H1 (cell line): ENCODE data around the gene DNTT. TPM values are rescaled to one million over a fixed set of nuclear protein-coding genes. Genes with fewer than 3 reads are reported as not detected.

ENCODE experiments used
- CTCF ChIA-PET: fragments of 300-600 bp; sonication (Branson Sonifier 250); formaldehyde crosslinking; loops from one replicate; lab custom pipeline; 2021; ENCODE audit not compliant: partially characterized antibody; lab: Charles Lee
- POLR2A ChIA-PET: fragments of 300-600 bp; sonication (Branson Sonifier 250); formaldehyde crosslinking; loops from one replicate; lab custom pipeline; 2021; ENCODE audit warnings: inconsistent platforms; ENCODE audit not compliant: partially characterized antibody; lab: Charles Lee
- DNase-seq, 2 experiments: peaks; one replicate each; pipeline versions ENCODE4 v3.0.0 to v3.0.0-alpha.2; 2010 to 2022; ENCODE audit warnings: low spot score in 2 of 2, low read depth in 1 of 2, mixed read lengths in 1 of 2
- FAIRE-seq: peaks from 2 replicates; lab custom pipeline; 2011; peaks lifted over from hg19 to GRCh38; lab: Jason Lieb, UNC
- H2AFZ ChIP-seq: 2 replicates; pipeline ENCODE4 v1.8.1; 2012; ENCODE audit warnings: low read length, inconsistent platforms
- H2AK5ac ChIP-seq: 2 replicates; pipeline ENCODE4 v1.6.1; 2013; ENCODE audit warnings: low read depth, low read length
- H2BK120ac ChIP-seq: replicated peaks from 2 replicates; pipeline ENCODE3; 2013; ENCODE audit warnings: low read depth, low read length, inconsistent platforms
- H2BK12ac ChIP-seq: 2 replicates; pipeline ENCODE4 v1.6.1; 2013; ENCODE audit warnings: low read depth, low read length
- H2BK15ac ChIP-seq: 2 replicates; pipeline ENCODE4 v1.6.1; 2013; ENCODE audit warnings: low read length
- H2BK20ac ChIP-seq: 2 replicates; pipeline ENCODE4 v1.6.1; 2013; ENCODE audit warnings: low read length
- H2BK5ac ChIP-seq: 2 replicates; pipeline ENCODE4 v1.6.1; 2013; ENCODE audit warnings: low read depth, low read length
- H3K14ac ChIP-seq: 2 replicates; pipeline ENCODE4 v1.6.1; 2013; ENCODE audit warnings: inconsistent platforms; ENCODE audit not compliant: insufficient read length
- H3K18ac ChIP-seq: 2 replicates; pipeline ENCODE4 v1.6.1; 2013; ENCODE audit warnings: low read length; ENCODE audit errors: extremely low read depth
- H3K23ac ChIP-seq: 2 replicates; pipeline ENCODE4 v1.6.1; 2013; ENCODE audit warnings: inconsistent platforms; ENCODE audit not compliant: insufficient read length
- H3K23me2 ChIP-seq: 2 replicates; pipeline ENCODE4 v1.6.1; 2013; ENCODE audit warnings: low read depth, low read length
- H3K27ac ChIP-seq: 2 replicates; pipeline ENCODE4 v1.6.1; 2011; ENCODE audit warnings: low read depth, low read length, inconsistent platforms
- H3K27me3 ChIP-seq, 4 experiments: replicated peaks in 1 of 4; 1 replicate in 1 of 4; 2 replicates in 3 of 4; pipeline versions ENCODE4 v1.6.1 to v1.8.1; 2011 to 2013; ENCODE audit warnings: low read length in 3 of 4, mild to moderate bottlenecking in 3 of 4, inconsistent platforms in 2 of 4, mixed read lengths in 2 of 4, moderate library complexity in 1 of 4; ENCODE audit not compliant: control insufficient read depth in 3 of 4, insufficient read depth in 3 of 4; ENCODE audit errors: extremely low read depth in 1 of 4
- H3K36me3 ChIP-seq, 4 experiments: 2 replicates each; pipeline versions ENCODE4 v1.6.1 to v1.8.1; 2011 to 2013; ENCODE audit warnings: mild to moderate bottlenecking in 4 of 4, low read length in 3 of 4, moderate library complexity in 2 of 4, control low read depth in 1 of 4, inconsistent platforms in 1 of 4; ENCODE audit not compliant: insufficient read depth in 4 of 4, control insufficient read depth in 2 of 4
- H3K4ac ChIP-seq: replicated peaks from 2 replicates; pipeline ENCODE3; 2013; ENCODE audit warnings: low read length, low read depth, mixed read lengths, inconsistent platforms; ENCODE audit not compliant: insufficient read length
- H3K4me1 ChIP-seq, 4 experiments: replicated peaks in 1 of 4; 1 replicate in 1 of 4; 2 replicates in 3 of 4; pipeline versions ENCODE4 v1.6.1 to v1.8.1; 2011 to 2013; ENCODE audit warnings: low read length in 3 of 4, inconsistent platforms in 2 of 4, mixed read lengths in 1 of 4; ENCODE audit not compliant: insufficient read depth in 4 of 4, control insufficient read depth in 3 of 4
- H3K4me2 ChIP-seq, 2 experiments: 2 replicates each; pipeline versions ENCODE4 v1.6.1 to v1.8.1; 2011 to 2013; ENCODE audit warnings: low read depth in 2 of 2, low read length in 2 of 2, control low read depth in 1 of 2, inconsistent platforms in 1 of 2, mild to moderate bottlenecking in 1 of 2; ENCODE audit not compliant: insufficient read depth in 1 of 2
- H3K4me3 ChIP-seq, 4 experiments: fragments of 200-600, 300-600 bp in 1 of 4; sonication (generic), shearing (Covaris generic), sonication (Bioruptor Twin) in 1 of 4; 2 replicates each; pipeline versions ENCODE4 v1.5.1 to v1.8.1; 2011 to 2016; ENCODE audit warnings: low read length in 4 of 4, low read depth in 3 of 4, control low read depth in 2 of 4, inconsistent platforms in 2 of 4, mild to moderate bottlenecking in 2 of 4, mixed read lengths in 1 of 4, moderate library complexity in 1 of 4; ENCODE audit not compliant: insufficient read depth in 2 of 4; ENCODE audit errors: extremely low read depth in 1 of 4
- H3K56ac ChIP-seq: replicated peaks from 2 replicates; pipeline ENCODE3; 2013; ENCODE audit warnings: low read depth, mild to moderate bottlenecking, mixed read lengths, low read length, inconsistent platforms; ENCODE audit not compliant: insufficient read length
- H3K79me1 ChIP-seq: 2 replicates; pipeline ENCODE4 v1.6.1; 2013; ENCODE audit warnings: low read depth, low read length, control low read depth
- H3K79me2 ChIP-seq, 2 experiments: 2 replicates each; pipeline versions ENCODE4 v1.6.1 to v1.8.1; 2012 to 2013; ENCODE audit warnings: low read length in 2 of 2, mild to moderate bottlenecking in 2 of 2, inconsistent platforms in 1 of 2; ENCODE audit not compliant: insufficient read depth in 2 of 2, control insufficient read depth in 1 of 2
- H3K9ac ChIP-seq, 4 experiments: replicated peaks in 1 of 4; 1 replicate in 1 of 4; 2 replicates in 3 of 4; pipeline versions ENCODE4 v1.6.1 to v1.8.1; 2011 to 2013; ENCODE audit warnings: low read depth in 3 of 4, low read length in 3 of 4, control low read depth in 2 of 4, mild to moderate bottlenecking in 2 of 4, moderate library complexity in 2 of 4, inconsistent platforms in 1 of 4; ENCODE audit errors: extremely low read depth in 1 of 4
- H3K9me3 ChIP-seq, 2 experiments: 2 replicates each; pipeline versions ENCODE4 v1.6.1 to v1.8.1; 2012 to 2013; ENCODE audit warnings: mild to moderate bottlenecking in 2 of 2, moderate library complexity in 2 of 2, control low read depth in 1 of 2, inconsistent platforms in 1 of 2, low read depth in 1 of 2, low read length in 1 of 2, mixed read lengths in 1 of 2; ENCODE audit not compliant: insufficient read depth in 2 of 2
- H4K20me1 ChIP-seq, 2 experiments: replicated peaks in 1 of 2; 2 replicates each; pipeline versions ENCODE3 to v1.8.1; 2011 to 2013; ENCODE audit warnings: inconsistent platforms in 2 of 2, low read length in 2 of 2, mild to moderate bottlenecking in 1 of 2; ENCODE audit not compliant: insufficient read depth in 2 of 2, control insufficient read depth in 1 of 2
- H4K5ac ChIP-seq: 2 replicates; pipeline ENCODE4 v1.6.1; 2013; ENCODE audit warnings: low read length, low read depth, mixed read lengths, inconsistent platforms; ENCODE audit not compliant: insufficient read length
- H4K8ac ChIP-seq: 2 replicates; pipeline ENCODE4 v1.8.0; 2013; ENCODE audit warnings: mild to moderate bottlenecking, moderate library complexity, low read length, inconsistent platforms; ENCODE audit not compliant: insufficient read depth; ENCODE audit errors: extremely low read depth
- H4K91ac ChIP-seq: replicated peaks from 2 replicates; pipeline ENCODE3; 2013; ENCODE audit warnings: low read length, mixed read lengths, inconsistent platforms; ENCODE audit not compliant: insufficient read length
- CTBP2 ChIP-seq: IDR thresholded peaks from 2 replicates; pipeline ENCODE4 v1.7.0; 2011; ENCODE audit warnings: borderline replicate concordance, mild to moderate bottlenecking, moderate library complexity, mixed read lengths, low read length; ENCODE audit not compliant: insufficient read depth, insufficient read length
- HDAC2 ChIP-seq, 2 experiments: fragments of 300-600 bp in 1 of 2; sonication (generic) in 1 of 2; IDR thresholded peaks; 2 replicates each; pipeline ENCODE4 v1.6.1; 2011 to 2012; ENCODE audit warnings: low read depth in 2 of 2, low read length in 2 of 2, mild to moderate bottlenecking in 2 of 2, moderate library complexity in 2 of 2, borderline replicate concordance in 1 of 2, inconsistent platforms in 1 of 2
- JUN ChIP-seq: IDR thresholded peaks from 2 replicates; pipeline ENCODE4 v1.6.1; 2011; ENCODE audit warnings: low read depth, mild to moderate bottlenecking, improper control_type of control experiment, low read length
- MAFK ChIP-seq: IDR thresholded peaks from 2 replicates; pipeline ENCODE4 v1.6.1; 2012; ENCODE audit warnings: low read depth, mild to moderate bottlenecking, improper control_type of control experiment, low read length
- PHF8 ChIP-seq: fragments of 200-600 bp; sonication (generic); conservative IDR thresholded peaks from 2 replicates; pipeline ENCODE4 v1.7.1; 2012; ENCODE audit warnings: low read depth, mild to moderate bottlenecking, inconsistent platforms, low read length, moderate library complexity
- RAD21 ChIP-seq, 2 experiments: IDR thresholded peaks in 1 of 2; conservative IDR thresholded peaks in 1 of 2; 2 replicates each; pipeline ENCODE4 v1.6.1; 2011; ENCODE audit warnings: low read depth in 2 of 2, low read length in 2 of 2, improper control_type of control experiment in 1 of 2, inconsistent platforms in 1 of 2, mild to moderate bottlenecking in 1 of 2, moderate library complexity in 1 of 2
- RXRA ChIP-seq: IDR thresholded peaks from 2 replicates; pipeline ENCODE4 v1.6.1; 2011; ENCODE audit warnings: low read depth, mild to moderate bottlenecking, low read length, moderate library complexity; ENCODE audit not compliant: insufficient read depth
- WGBS, 2 experiments: shearing (Covaris generic) in 1 of 2; methylation state at CpG; one replicate each; pipeline versions ENCODE4 v1.1.6 to v1.1.7; 2013 to 2015; ENCODE audit warnings: low lambda C conversion rate in 2 of 2, mixed read lengths in 2 of 2, inconsistent platforms in 1 of 2, low coverage in 1 of 2, missing lambda C conversion rate in 1 of 2; ENCODE audit not compliant: insufficient replicate concordance in 2 of 2, insufficient coverage in 1 of 2, insufficient read length in 1 of 2; ENCODE audit errors: extremely low coverage in 1 of 2, missing lambda C conversion rate in 1 of 2; 5-methylcytosine and 5-hydroxymethylcytosine counted together
- long read RNA-seq, 2 experiments: library from RNA in 1 of 2; library from capped mRNA in 1 of 2; stranded (forward); transcript quantifications; one replicate each; pipeline ENCODE4 v2.0.0, GENCODE V29; 2021; ENCODE audit warnings: inconsistent platforms in 1 of 2
- polyA minus RNA-seq, 3 experiments: library from RNA; depleted of rRNA, polyadenylated mRNA; stranded (reverse); fragments of >200 nt; gene quantifications; 1 replicate in 2 of 3; 2 replicates in 1 of 3; pipeline ENCODE4 v1.2.3, GENCODE V29; 2011
- polyA plus RNA-seq, 7 experiments: library from polyadenylated mRNA; depleted of rRNA in 3 of 7; stranded (reverse) in 5 of 7; unstranded in 2 of 7; fragments of >200 nt in 5 of 7; fragments of 200-250 nt in 2 of 7; gene quantifications; 1 replicate in 5 of 7; 2 replicates in 1 of 7; 4 replicates in 1 of 7; pipeline versions ENCODE4 v1.2.1 to v1.2.3, GENCODE V29; 2011 to 2013; ENCODE audit warnings: missing spikeins in 2 of 7, mixed read lengths in 2 of 7
- total RNA-seq: library from RNA; stranded (reverse); fragmentation: NEBNext Ultra II Directional; extraction: Animal tissue kit (Norgen Biotek cat#: 25700); gene quantifications from 2 replicates; pipeline ENCODE4 v1.2.1, GENCODE V29; 2021
- TF ChIP-seq, protein P1 (sequence below), 3 experiments: IDR thresholded peaks; 1 replicate in 2 of 3; 2 replicates in 1 of 3; pipeline versions ENCODE4 v1.5.1 to v1.6.1; 2011; ENCODE audit warnings: low read length in 3 of 3, mild to moderate bottlenecking in 3 of 3, inconsistent platforms in 2 of 3, low read depth in 1 of 3, moderate library complexity in 1 of 3; ENCODE audit not compliant: insufficient read depth in 1 of 3; ENCODE audit errors: control extremely low read depth in 1 of 3

DNTT gene
- total RNA-seq, result not detected in 2 replicates
- polyA plus RNA-seq (2011; rRNA removed), result not detected in 2 replicates
- not detected for polyA plus RNA-seq (2011; cell fraction: cytosol; rRNA removed)
- polyA plus RNA-seq (2011; cell fraction: nucleus; rRNA removed), result not detected
- polyA plus RNA-seq (2012, experiment 1 of 2), result not detected in 4 replicates
- not detected for polyA plus RNA-seq (2012, experiment 2 of 2)
- polyA plus RNA-seq (2013, experiment 1 of 2), result 0.04 TPM
- polyA plus RNA-seq (2013, experiment 2 of 2), result 0.06 TPM
- not detected in 2 replicates for polyA minus RNA-seq (2011; rRNA and poly(A)+ RNA removed)
- not detected for polyA minus RNA-seq (2011; cell fraction: cytosol; rRNA and poly(A)+ RNA removed)
- polyA minus RNA-seq (2011; cell fraction: nucleus; rRNA and poly(A)+ RNA removed), result not detected
- long read RNA-seq, experiment 1, result 0 reads
- long read RNA-seq, experiment 2, result 0 reads

DNA sequence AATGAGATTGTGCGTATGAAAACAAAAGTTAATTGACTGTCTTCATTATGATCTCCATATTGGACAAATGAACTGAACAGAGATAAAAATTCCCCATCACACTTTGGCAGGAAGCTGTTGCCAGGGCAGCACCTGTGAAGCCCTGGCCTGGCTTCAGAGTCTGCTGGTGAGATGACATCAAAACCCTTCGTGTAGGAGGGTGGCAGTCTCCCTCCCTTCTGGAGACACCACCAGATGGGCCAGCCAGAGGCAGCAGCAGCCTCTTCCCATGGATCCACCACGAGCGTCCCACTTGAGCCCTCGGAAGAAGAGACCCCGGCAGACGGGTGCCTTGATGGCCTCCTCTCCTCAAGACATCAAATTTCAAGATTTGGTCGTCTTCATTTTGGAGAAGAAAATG, at the start of gene DNTT:
Gene DNTT, plus strand, starts transcription at position 205 of the 400 bp plus-strand sequence. Its CDS starts 64 bp downstream, at position 269.
- H3K9ac ChIP-seq, result no peak within 1 kb of the TSS
- H2BK120ac ChIP-seq, result no peak within 1 kb of the TSS
- H3K23me2 ChIP-seq, result no peaks in the 10 kb centered on the region
- no peaks in the 10 kb centered on the region; a peak in 2 of 7 replicates for H3K27me3 ChIP-seq
- POLR2A ChIA-PET, result no interaction called here
- no peak within 1 kb of the TSS for H3K27ac ChIP-seq
- no peak within 1 kb of the TSS for H3K4ac ChIP-seq
- no peak within 1 kb of the TSS for H4K5ac ChIP-seq
- H3K14ac ChIP-seq, result no peak within 1 kb of the TSS
- no peaks in the 10 kb centered on the region for H3K79me2 ChIP-seq
- H3K36me3 ChIP-seq, result no peaks in the 10 kb centered on the region
- no peak for DNase-seq
- 84% methylated on average over 8 of the region's 8 CpGs; no CpG with 5 or more reads in 1 of the 2 experiments for WGBS, 2 experiments
- no peaks in the 10 kb centered on the region for H3K9me3 ChIP-seq
- H3K79me1 ChIP-seq, result no peaks in the 10 kb centered on the region
- no peak within 1 kb of the TSS for H3K4me3 ChIP-seq
- no peak within 1 kb of the TSS for H3K4me2 ChIP-seq
- H2BK20ac ChIP-seq, result no peak within 1 kb of the TSS
- H2BK5ac ChIP-seq, result no peak within 1 kb of the TSS
- H2AK5ac ChIP-seq, result no peak within 1 kb of the TSS
- no peak within 1 kb of the TSS for H3K18ac ChIP-seq
- H2AFZ ChIP-seq, result no peak within 1 kb of the TSS
- H3K4me1 ChIP-seq, result peaks cover 0 to 13% (median 11%) of the 10 kb centered on the region in 4 experiments
- no peak within 1 kb of the TSS for H2BK15ac ChIP-seq
- H3K23ac ChIP-seq, result no peak within 1 kb of the TSS
- H4K91ac ChIP-seq, result no peak within 1 kb of the TSS
- no peak for FAIRE-seq
- H2BK12ac ChIP-seq, result no peak within 1 kb of the TSS
- CTCF ChIA-PET, result interaction anchor here (1.0 to 1.7 kb wide), 6 partner anchors 10 to 74 kb away, joined by 3 to 7 read pairs (median 4); no protein-coding TSS in a partner anchor
- H4K8ac ChIP-seq, result no peak within 1 kb of the TSS
- H4K20me1 ChIP-seq, result no peaks in the 10 kb centered on the region
- H3K56ac ChIP-seq, result no peak within 1 kb of the TSS
- TF ChIP-seq, protein P1, sequence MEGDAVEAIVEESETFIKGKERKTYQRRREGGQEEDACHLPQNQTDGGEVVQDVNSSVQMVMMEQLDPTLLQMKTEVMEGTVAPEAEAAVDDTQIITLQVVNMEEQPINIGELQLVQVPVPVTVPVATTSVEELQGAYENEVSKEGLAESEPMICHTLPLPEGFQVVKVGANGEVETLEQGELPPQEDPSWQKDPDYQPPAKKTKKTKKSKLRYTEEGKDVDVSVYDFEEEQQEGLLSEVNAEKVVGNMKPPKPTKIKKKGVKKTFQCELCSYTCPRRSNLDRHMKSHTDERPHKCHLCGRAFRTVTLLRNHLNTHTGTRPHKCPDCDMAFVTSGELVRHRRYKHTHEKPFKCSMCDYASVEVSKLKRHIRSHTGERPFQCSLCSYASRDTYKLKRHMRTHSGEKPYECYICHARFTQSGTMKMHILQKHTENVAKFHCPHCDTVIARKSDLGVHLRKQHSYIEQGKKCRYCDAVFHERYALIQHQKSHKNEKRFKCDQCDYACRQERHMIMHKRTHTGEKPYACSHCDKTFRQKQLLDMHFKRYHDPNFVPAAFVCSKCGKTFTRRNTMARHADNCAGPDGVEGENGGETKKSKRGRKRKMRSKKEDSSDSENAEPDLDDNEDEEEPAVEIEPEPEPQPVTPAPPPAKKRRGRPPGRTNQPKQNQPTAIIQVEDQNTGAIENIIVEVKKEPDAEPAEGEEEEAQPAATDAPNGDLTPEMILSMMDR (IDR thresholded peaks at IDR 0.05; ENCODE audit: control extremely low read depth in 1 of 3, insufficient read depth in 1 of 3, low read depth in 1 of 3, low read length in 3 of 3), result no peak
- no peak for TF ChIP-seq RAD21 (IDR thresholded peaks at IDR 0.05 in 1 of 2, conservative IDR thresholded peaks at IDR 0.05 in 1 of 2; ENCODE audit: low read depth in 2 of 2, low read length in 2 of 2)
- no peak for TF ChIP-seq HDAC2 (IDR thresholded peaks at IDR 0.05; ENCODE audit: borderline replicate concordance in 1 of 2, low read depth in 2 of 2, low read length in 2 of 2)
- TF ChIP-seq PHF8, result no peak
- no peak for TF ChIP-seq JUN
- no peak for TF ChIP-seq RXRA
- no peak for TF ChIP-seq CTBP2
- no peak for TF ChIP-seq MAFK
